Fibroblast of the aortic adventitia (primary cell): ENCODE data around the gene IRX5. TPM values are rescaled to one million over a fixed set of nuclear protein-coding genes. Genes with fewer than 3 reads are reported as not detected.

Experiments
- DNase-seq: peaks from one replicate; pipeline ENCODE4 v3.0.0-alpha.2; 2010; ENCODE audit warnings: low read depth
- H3K4me3 ChIP-seq: 2 replicates; pipeline ENCODE4 v1.5.1; 2011; ENCODE audit warnings: low read depth, mild to moderate bottlenecking, control low read depth, low read length, moderate library complexity
- total RNA-seq: library from RNA; depleted of rRNA; stranded (reverse); fragments of >200 nt; gene quantifications from 2 replicates; pipeline ENCODE4 v1.2.3, GENCODE V29; 2012; ENCODE audit warnings: low replicate concordance
- TF ChIP-seq, protein P1 (sequence below): IDR thresholded peaks from 2 replicates; pipeline ENCODE4 v1.5.1; 2011; ENCODE audit warnings: mild to moderate bottlenecking, low read length, control low read depth, inconsistent platforms; ENCODE audit not compliant: insufficient read depth

The IRX5 gene
- total RNA-seq, 1 donor = 0.27 TPM

DNA sequence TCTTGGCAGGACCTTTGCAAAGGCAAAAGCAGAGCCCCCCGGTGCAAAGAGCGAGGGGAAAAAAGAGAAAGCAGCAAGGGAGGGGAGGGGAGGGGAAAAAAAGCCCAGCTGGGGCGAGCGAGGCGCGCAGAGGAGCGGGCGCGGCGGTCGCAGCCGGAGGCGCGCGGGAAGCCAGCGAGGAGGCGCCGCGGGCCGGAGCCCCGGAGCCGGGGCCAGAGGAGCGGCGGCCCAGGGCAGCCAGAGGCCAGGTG, 129 bp downstream of the IRX5 start:
- no peak for DNase-seq
- H3K4me3 ChIP-seq = peak overlapping the region; percentile 84

DNA sequence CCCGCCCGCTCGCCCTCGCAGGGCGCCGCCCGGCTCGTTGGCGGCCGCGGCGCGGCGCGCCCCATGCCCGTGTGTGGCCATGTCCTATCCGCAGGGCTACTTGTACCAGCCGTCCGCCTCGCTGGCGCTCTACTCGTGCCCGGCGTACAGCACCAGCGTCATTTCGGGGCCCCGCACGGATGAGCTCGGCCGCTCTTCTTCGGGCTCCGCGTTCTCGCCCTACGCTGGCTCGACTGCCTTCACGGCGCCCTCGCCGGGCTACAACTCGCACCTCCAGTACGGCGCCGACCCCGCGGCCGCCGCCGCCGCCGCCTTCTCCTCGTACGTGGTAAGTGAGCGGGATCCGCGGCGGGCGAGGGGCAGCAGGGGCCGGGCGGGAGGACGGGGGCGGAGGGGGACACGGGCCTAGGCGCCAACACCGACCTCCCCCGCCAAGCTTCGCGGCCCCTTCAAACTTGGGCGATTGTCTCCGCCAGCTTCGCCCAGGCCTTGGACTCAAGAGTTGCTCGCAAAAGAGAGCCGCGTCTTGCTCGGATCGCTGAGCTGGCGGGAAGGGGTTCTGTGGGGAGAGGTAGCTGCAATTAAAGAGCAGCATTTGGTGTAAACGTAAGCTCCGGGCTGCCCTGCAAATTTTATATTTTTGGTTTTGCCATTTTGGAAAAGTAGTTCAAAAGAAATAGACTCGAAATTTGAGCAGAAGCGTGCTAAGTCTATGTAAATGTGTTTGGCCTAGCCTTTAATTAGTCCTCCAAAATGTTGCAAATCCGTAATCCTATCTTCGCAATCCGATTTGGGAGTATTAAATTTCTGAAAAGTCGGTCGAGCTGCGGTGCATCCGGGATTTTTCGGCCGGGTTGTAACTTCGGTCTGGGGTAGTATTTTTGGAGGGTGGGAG, 702 bp downstream of the IRX5 start:
- TF ChIP-seq, protein P1, sequence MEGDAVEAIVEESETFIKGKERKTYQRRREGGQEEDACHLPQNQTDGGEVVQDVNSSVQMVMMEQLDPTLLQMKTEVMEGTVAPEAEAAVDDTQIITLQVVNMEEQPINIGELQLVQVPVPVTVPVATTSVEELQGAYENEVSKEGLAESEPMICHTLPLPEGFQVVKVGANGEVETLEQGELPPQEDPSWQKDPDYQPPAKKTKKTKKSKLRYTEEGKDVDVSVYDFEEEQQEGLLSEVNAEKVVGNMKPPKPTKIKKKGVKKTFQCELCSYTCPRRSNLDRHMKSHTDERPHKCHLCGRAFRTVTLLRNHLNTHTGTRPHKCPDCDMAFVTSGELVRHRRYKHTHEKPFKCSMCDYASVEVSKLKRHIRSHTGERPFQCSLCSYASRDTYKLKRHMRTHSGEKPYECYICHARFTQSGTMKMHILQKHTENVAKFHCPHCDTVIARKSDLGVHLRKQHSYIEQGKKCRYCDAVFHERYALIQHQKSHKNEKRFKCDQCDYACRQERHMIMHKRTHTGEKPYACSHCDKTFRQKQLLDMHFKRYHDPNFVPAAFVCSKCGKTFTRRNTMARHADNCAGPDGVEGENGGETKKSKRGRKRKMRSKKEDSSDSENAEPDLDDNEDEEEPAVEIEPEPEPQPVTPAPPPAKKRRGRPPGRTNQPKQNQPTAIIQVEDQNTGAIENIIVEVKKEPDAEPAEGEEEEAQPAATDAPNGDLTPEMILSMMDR = no peak
- DNase-seq = peak; percentile 43
- peak overlapping the region; percentile 84 for H3K4me3 ChIP-seq

More for the DNA sequence above, 129 bp downstream of the IRX5 start:
- TF ChIP-seq, protein P1 = no peak

DNA sequence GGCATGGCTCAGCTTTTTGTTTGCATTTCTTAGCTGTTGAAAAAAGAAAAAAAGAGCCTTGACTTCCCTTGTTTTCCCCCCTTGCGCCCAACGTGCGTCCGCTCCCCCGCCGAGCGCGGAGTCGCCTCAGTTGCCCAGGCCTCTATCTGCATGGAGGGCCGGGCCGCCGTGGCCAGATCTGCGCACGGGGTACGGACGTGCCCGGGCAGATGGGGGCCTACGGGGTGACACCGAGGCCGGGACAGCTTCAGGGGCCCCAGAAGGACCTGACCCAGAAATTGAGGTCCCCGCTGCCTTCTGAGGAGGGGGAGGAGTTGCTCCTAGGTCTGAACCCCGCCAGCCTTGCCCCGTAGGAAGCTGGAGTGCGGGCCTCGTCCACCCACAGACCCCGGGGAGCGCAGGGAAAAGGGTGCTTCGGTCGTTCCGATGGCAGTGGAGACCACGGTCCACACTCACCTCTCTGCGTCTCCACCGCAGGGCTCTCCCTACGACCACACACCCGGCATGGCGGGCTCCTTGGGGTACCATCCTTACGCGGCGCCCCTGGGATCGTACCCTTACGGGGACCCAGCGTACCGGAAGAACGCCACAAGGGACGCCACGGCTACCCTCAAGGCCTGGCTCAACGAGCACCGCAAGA, 1.5 kb downstream of the IRX5 start:
- peak overlapping the region; percentile 84 for H3K4me3 ChIP-seq
- TF ChIP-seq, protein P1 = no peak
- DNase-seq = peak; percentile 12

DNA sequence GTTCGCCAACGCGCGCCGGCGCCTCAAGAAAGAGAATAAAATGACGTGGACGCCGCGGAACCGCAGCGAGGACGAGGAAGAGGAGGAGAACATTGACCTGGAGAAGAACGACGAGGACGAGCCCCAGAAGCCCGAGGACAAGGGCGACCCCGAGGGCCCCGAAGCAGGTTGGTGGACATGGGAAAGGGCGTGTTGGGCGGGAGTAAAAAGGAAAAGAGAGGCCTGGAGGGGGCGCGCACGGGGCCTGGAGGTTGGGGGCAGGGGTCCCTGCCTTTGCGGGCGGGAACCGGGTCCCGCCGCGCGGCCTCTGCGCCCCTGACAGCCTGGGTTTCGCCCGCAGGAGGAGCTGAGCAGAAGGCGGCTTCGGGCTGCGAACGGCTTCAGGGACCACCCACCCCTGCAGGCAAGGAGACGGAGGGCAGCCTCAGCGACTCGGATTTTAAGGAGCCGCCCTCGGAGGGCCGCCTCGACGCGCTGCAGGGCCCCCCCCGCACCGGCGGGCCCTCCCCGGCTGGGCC, 2.1 kb downstream of the IRX5 start:
- TF ChIP-seq, protein P1 = no peak
- H3K4me3 ChIP-seq = peak overlapping the region; percentile 84
- DNase-seq = no peak

DNA sequence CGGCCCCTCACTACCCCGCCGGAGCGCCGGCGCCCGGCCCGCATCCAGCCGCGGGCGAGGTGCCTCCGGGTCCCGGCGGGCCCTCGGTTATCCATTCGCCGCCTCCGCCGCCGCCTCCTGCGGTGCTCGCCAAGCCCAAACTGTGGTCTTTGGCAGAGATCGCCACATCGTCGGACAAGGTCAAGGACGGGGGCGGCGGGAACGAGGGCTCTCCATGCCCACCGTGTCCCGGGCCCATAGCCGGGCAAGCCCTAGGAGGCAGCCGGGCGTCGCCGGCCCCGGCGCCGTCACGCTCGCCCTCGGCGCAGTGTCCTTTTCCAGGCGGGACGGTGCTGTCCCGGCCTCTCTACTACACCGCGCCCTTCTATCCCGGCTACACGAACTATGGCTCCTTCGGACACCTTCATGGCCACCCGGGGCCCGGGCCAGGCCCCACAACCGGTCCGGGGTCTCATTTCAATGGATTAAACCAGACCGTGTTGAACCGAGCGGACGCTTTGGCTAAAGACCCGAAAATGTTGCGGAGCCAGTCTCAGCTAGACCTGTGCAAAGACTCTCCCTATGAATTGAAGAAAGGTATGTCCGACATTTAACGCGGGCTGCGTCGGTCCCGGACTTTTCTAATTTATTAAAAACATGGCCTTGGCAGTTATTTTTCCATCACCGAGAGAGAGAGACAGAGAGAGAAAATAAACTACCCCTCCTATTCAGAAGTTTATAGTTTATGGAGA, 2.8 kb downstream of the IRX5 start:
- TF ChIP-seq, protein P1 = no peak
- peak overlapping the region; percentile 28 for H3K4me3 ChIP-seq
- DNase-seq = no peak

DNA sequence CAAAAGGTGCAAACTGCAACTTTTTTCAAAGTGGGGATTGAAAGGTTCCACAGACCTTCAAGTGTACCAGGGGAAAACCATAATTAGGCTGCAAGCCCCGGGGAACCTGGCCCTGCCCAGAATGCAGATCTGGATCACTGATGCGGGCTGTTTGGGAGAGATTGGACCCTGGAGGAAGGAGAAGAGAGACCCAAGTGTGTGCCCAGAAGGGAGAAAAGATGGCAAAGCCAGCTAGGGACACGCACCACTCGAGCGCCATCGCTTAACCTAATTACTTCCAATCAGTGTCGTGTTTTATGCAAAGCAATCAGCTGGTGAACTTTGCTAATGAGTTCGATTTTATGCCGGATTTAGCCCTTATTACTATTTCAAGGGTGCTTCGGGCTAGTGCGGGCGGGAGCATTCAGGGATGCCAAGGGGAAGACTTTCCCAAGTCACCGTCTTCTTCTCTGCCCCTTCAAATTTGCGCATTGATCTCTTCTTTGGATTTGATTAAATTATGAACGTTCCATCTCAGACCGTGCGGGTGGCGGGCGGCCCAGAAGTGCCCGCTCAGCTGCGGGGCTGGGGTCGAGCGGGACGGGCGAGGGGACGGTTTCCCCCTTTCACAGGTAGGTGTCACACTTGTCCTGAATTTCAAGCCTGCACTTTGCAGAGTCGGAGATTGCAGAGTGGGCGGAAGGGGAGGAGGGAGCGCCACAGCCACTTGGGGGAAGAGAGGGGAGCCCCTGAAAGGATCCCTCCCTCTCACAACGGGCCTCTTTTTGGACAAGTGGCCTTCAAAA, 4.0 kb downstream of the IRX5 start:
- TF ChIP-seq, protein P1 = no peak
- DNase-seq = peak; percentile 10
- peak overlapping the region; percentile 3 for H3K4me3 ChIP-seq
